Fibroblast of lung (primary cell): ENCODE data around the gene ANKS1B. TPM values are rescaled to one million over a fixed set of nuclear protein-coding genes. Genes with fewer than 3 reads are reported as not detected.

Source experiments
- DNase-seq, 2 donors: peaks; one replicate each; pipeline versions ENCODE4 v3.0.0 to v3.0.0-alpha.2; 2010; ENCODE audit warnings: low read depth in 2 of 2
- H2AFZ ChIP-seq: 2 replicates; pipeline ENCODE4 v1.5.1; 2012; ENCODE audit warnings: low read length, control low read depth, inconsistent platforms
- H3K27ac ChIP-seq: 2 replicates; pipeline ENCODE4 v1.5.1; 2011; ENCODE audit warnings: low read length, control low read depth; ENCODE audit not compliant: insufficient read depth
- H3K27me3 ChIP-seq: 2 replicates; pipeline ENCODE4 v1.5.1; 2011; ENCODE audit warnings: mild to moderate bottlenecking, low read length; ENCODE audit not compliant: control insufficient read depth, insufficient read depth
- H3K36me3 ChIP-seq: 2 replicates; pipeline ENCODE4 v1.5.1; 2011; ENCODE audit warnings: low read length; ENCODE audit not compliant: control insufficient read depth, insufficient read depth
- H3K4me1 ChIP-seq: 2 replicates; pipeline ENCODE4 v1.5.1; 2011; ENCODE audit warnings: low read length; ENCODE audit not compliant: control insufficient read depth, insufficient read depth; ENCODE audit errors: extremely low read depth
- H3K4me2 ChIP-seq: 2 replicates; pipeline ENCODE4 v1.5.1; 2011; ENCODE audit warnings: low read length, control low read depth; ENCODE audit not compliant: insufficient read depth; ENCODE audit errors: extremely low read depth
- H3K4me3 ChIP-seq, 4 experiments: fragments of 200-600 bp in 1 of 4; sonication (generic) in 1 of 4; replicated peaks in 1 of 4; 2 replicates each; pipeline ENCODE4 v1.5.1; 2011 to 2016; ENCODE audit warnings: low read length in 4 of 4, low read depth in 3 of 4, mild to moderate bottlenecking in 3 of 4, control low read depth in 2 of 4, inconsistent platforms in 1 of 4, mixed read lengths in 1 of 4; ENCODE audit not compliant: insufficient read depth in 1 of 4; ENCODE audit errors: control extremely low read depth in 1 of 4
- H3K79me2 ChIP-seq: 2 replicates; pipeline ENCODE4 v1.5.1; 2012; ENCODE audit warnings: mild to moderate bottlenecking, low read length, inconsistent platforms; ENCODE audit not compliant: control insufficient read depth, insufficient read depth
- H3K9ac ChIP-seq: 2 replicates; pipeline ENCODE4 v1.5.1; 2011; ENCODE audit warnings: mild to moderate bottlenecking, low read length, control low read depth; ENCODE audit not compliant: insufficient read depth
- H3K9me3 ChIP-seq: 2 replicates; pipeline ENCODE4 v1.5.1; 2012; ENCODE audit warnings: low read depth, low read length; ENCODE audit not compliant: control insufficient read depth, insufficient read depth
- H4K20me1 ChIP-seq: 2 replicates; pipeline ENCODE4 v1.5.1; 2011; ENCODE audit warnings: low read length; ENCODE audit not compliant: control insufficient read depth, insufficient read depth; ENCODE audit errors: extremely low read depth
- EZH2 ChIP-seq: IDR thresholded peaks from 2 replicates; pipeline ENCODE4 v1.5.1; 2012; ENCODE audit warnings: low read length, control low read depth, mild to moderate bottlenecking; ENCODE audit errors: missing control alignments
- polyA plus RNA-seq, 2 donors: library from polyadenylated mRNA; depleted of rRNA in 1 of 2; stranded (reverse) in 1 of 2; unstranded in 1 of 2; fragments of >200 nt; gene quantifications; 2 replicates each; pipeline ENCODE4 v1.2.1, GENCODE V29; 2011 to 2012; ENCODE audit warnings: missing spikeins in 1 of 2
- total RNA-seq: library from RNA; depleted of rRNA; stranded (reverse); fragments of >200 nt; gene quantifications from 2 replicates; pipeline ENCODE4 v1.2.1, GENCODE V29; 2014
- TF ChIP-seq, protein P1 (sequence below), 2 donors: IDR thresholded peaks in 1 of 2; conservative IDR thresholded peaks in 1 of 2; 1 replicate in 1 of 2; 2 replicates in 1 of 2; pipeline ENCODE4 v1.5.1; 2011 to 2012; ENCODE audit warnings: low read length in 2 of 2, control low read depth in 1 of 2, inconsistent platforms in 1 of 2, low read depth in 1 of 2, mild to moderate bottlenecking in 1 of 2

ANKS1B gene
- total and polyA plus RNA-seq, 2 donors (not counting 1 experiment from before 2014, with no cell fraction given), result 0.11 to 0.83 TPM

DNA sequence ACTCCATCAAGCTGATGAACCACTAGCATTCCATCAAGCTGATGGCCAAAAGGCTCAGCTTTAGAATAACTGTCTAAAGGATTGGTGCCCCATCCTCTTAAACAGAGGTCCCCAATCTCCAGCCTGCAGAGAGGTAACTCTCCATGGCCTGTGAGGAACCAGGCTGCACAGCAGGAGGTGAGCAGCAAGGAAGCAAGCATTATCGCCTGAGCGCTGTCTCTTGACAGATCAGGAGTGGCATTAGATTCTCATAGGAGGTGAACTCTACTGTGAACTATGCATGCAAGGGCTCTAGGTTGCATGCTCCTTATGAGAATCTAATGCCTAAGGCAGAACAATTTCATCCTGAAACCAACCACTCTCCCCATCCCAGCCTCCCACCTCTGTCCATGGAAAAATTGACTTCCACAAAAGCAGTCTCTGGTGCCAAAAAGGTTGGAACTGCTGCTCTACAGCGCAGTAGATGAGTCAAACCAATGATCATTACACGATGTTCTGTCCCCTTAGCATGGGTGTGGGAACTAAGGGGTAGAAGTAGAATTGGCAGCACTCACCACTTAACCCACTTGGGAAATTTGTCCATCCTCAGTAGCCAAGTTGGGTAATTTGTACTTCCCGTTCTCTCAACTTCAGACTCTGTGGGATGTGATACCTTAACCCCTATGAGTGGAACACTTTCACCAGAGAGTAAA lies 66.9 kb downstream of the ANKS1B start:
- TF ChIP-seq, protein P1, sequence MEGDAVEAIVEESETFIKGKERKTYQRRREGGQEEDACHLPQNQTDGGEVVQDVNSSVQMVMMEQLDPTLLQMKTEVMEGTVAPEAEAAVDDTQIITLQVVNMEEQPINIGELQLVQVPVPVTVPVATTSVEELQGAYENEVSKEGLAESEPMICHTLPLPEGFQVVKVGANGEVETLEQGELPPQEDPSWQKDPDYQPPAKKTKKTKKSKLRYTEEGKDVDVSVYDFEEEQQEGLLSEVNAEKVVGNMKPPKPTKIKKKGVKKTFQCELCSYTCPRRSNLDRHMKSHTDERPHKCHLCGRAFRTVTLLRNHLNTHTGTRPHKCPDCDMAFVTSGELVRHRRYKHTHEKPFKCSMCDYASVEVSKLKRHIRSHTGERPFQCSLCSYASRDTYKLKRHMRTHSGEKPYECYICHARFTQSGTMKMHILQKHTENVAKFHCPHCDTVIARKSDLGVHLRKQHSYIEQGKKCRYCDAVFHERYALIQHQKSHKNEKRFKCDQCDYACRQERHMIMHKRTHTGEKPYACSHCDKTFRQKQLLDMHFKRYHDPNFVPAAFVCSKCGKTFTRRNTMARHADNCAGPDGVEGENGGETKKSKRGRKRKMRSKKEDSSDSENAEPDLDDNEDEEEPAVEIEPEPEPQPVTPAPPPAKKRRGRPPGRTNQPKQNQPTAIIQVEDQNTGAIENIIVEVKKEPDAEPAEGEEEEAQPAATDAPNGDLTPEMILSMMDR (conservative IDR thresholded peaks at IDR 0.05 in 1 of 2, IDR thresholded peaks at IDR 0.05 in 1 of 2; ENCODE audit: low read depth in 1 of 2, low read length in 2 of 2), result no peak
- no peak for TF ChIP-seq EZH2
- Histone ChIP-seq H3K27ac (no peak overlapping the region), H3K79me2 (no peaks in the 10 kb centered on the region), H3K9ac (no peak overlapping the region), H3K27me3 (no peaks in the 10 kb centered on the region), H4K20me1 (no peaks in the 10 kb centered on the region), H3K4me2 (no peak overlapping the region), H2AFZ (no peak overlapping the region), H3K4me3 (no peak overlapping the region), H3K9me3 (no peaks in the 10 kb centered on the region), H3K4me1 (no peaks in the 10 kb centered on the region), H3K36me3 (no peaks in the 10 kb centered on the region)
- DNase-seq, result no peak

DNA sequence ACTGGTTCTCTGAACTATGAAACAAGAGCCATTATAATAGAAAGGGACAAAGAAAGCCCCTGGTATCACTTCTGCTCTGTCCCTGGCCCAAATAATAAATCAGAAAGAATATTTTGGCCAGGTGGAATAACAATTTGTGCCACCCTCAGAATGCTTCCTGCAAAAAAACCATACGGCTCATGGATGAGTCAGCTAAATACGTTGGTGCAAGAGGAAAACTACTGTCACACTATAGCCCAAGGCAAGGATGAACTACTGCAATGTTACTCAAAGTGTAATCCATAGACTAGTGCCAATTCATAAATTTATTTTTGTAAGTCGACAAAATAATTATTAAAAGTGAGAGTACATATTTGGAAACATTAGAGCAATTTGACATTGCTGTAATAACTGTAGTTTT lies 68.2 kb downstream of the ANKS1B start:
- Histone ChIP-seq H2AFZ (no peak overlapping the region), H3K9ac (no peak overlapping the region), H3K4me1 (no peaks in the 10 kb centered on the region), H4K20me1 (no peaks in the 10 kb centered on the region), H3K9me3 (no peaks in the 10 kb centered on the region), H3K36me3 (no peaks in the 10 kb centered on the region), H3K27me3 (no peaks in the 10 kb centered on the region), H3K4me3 (no peak overlapping the region), H3K27ac (no peak overlapping the region), H3K79me2 (no peaks in the 10 kb centered on the region), H3K4me2 (no peak overlapping the region)
- peak in 1 of 2 donors; percentile 4 for DNase-seq
- TF ChIP-seq EZH2, result no peak
- TF ChIP-seq, protein P1 (conservative IDR thresholded peaks at IDR 0.05 in 1 of 2, IDR thresholded peaks at IDR 0.05 in 1 of 2; ENCODE audit: low read depth in 1 of 2, low read length in 2 of 2), result no peak

DNA sequence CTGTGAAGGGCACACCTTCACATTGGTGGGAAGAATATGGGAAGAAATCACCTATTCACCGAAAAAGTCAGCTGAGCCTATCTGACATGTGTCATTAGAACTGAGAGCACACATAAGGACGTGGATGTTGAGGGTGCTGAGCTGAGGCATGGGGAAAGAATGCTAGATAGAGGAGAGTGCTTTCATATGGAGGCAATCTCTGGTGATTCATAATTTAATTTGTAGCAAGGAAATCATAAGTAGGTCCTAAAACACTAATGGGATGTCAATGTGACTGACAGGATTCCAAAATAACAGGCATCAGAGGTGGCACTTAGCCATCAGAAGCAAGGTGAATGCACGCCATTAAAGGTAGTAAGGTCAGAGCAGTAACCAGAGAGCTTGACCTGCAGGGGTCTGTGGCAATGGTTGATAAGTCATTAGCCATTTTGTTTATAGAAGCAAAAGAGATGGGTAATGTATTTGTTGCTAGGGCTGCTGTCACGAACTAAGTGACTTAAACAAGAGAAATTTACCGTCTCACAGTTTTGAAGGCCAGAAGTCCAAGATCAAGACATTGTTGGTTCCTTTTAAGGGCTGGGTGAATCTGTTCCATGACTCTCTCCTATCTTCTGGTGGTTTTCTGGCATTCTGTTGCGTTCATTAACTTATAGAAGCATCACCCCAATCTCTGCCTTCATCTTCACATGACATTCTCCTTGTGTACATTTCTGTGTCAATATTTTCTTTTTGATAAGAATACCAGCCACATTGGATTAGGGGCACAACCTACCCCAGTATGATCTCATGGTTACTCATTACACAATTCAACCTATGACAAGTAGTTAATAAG lies 69.3 kb downstream of the ANKS1B start:
- Histone ChIP-seq H3K27ac (no peak overlapping the region), H4K20me1 (no peaks in the 10 kb centered on the region), H2AFZ (no peak overlapping the region), H3K9ac (no peak overlapping the region), H3K36me3 (no peaks in the 10 kb centered on the region), H3K27me3 (no peaks in the 10 kb centered on the region), H3K4me1 (no peaks in the 10 kb centered on the region), H3K9me3 (no peaks in the 10 kb centered on the region), H3K79me2 (no peaks in the 10 kb centered on the region), H3K4me3 (no peak overlapping the region), H3K4me2 (no peak overlapping the region)
- TF ChIP-seq, protein P1 (conservative IDR thresholded peaks at IDR 0.05 in 1 of 2, IDR thresholded peaks at IDR 0.05 in 1 of 2; ENCODE audit: low read depth in 1 of 2, low read length in 2 of 2), result no peak
- TF ChIP-seq EZH2, result no peak
- peak in 1 of 2 donors; percentile 76 for DNase-seq
